Esophagus (tissue), 2 donors: ENCODE results near the gene SEPTIN1. TPM values are rescaled to one million over a fixed set of nuclear protein-coding genes. Genes with fewer than 3 reads are reported as not detected.

Experiments
- H3K27ac ChIP-seq, 2 donors: one replicate each; pipeline ENCODE4 v1.5.1; 2013; ENCODE audit warnings: low read depth in 2 of 2, mild to moderate bottlenecking in 2 of 2, inconsistent platforms in 1 of 2, low read length in 1 of 2, moderate library complexity in 1 of 2
- H3K27me3 ChIP-seq, 2 donors: one replicate each; pipeline ENCODE4 v1.6.1; 2013; ENCODE audit warnings: low read length in 2 of 2, control low read depth in 1 of 2, mild to moderate bottlenecking in 1 of 2; ENCODE audit not compliant: insufficient read depth in 2 of 2, control insufficient read depth in 1 of 2
- H3K36me3 ChIP-seq, 2 donors: one replicate each; pipeline ENCODE4 v1.6.1; 2013; ENCODE audit warnings: low read length in 1 of 2; ENCODE audit not compliant: control insufficient read depth in 2 of 2, insufficient read depth in 2 of 2
- H3K4me1 ChIP-seq, 2 donors: one replicate each; pipeline ENCODE4 v1.6.1; 2013; ENCODE audit warnings: low read length in 1 of 2; ENCODE audit not compliant: control insufficient read depth in 2 of 2, insufficient read depth in 2 of 2
- H3K4me3 ChIP-seq, 2 donors: one replicate each; pipeline ENCODE4 v1.5.1; 2013; ENCODE audit warnings: low read length in 2 of 2, mild to moderate bottlenecking in 2 of 2, low read depth in 1 of 2, moderate library complexity in 1 of 2
- H3K9me3 ChIP-seq, 2 donors: one replicate each; pipeline ENCODE4 v1.6.1; 2013; ENCODE audit warnings: mild to moderate bottlenecking in 2 of 2, low read depth in 1 of 2, low read length in 1 of 2, moderate library complexity in 1 of 2; ENCODE audit not compliant: control insufficient read depth in 2 of 2, insufficient read depth in 1 of 2
- WGBS, 2 donors: extraction: QIAGEN DNeasy Blood & Tissue Kit; methylation state at CpG; one replicate each; pipeline ENCODE4 v1.1.7; 2013; 5-methylcytosine and 5-hydroxymethylcytosine counted together
- polyA plus RNA-seq, 2 donors: library from polyadenylated mRNA; stranded (reverse); fragments of 200-250 nt; gene quantifications; one replicate each; pipeline ENCODE4 v1.2.3, GENCODE V29; 2013
- donor health status: healthy with polysubstance abuse.
- donor health status: Bipolar disorder and iron deficiency.

The SEPTIN1 gene, protein sequence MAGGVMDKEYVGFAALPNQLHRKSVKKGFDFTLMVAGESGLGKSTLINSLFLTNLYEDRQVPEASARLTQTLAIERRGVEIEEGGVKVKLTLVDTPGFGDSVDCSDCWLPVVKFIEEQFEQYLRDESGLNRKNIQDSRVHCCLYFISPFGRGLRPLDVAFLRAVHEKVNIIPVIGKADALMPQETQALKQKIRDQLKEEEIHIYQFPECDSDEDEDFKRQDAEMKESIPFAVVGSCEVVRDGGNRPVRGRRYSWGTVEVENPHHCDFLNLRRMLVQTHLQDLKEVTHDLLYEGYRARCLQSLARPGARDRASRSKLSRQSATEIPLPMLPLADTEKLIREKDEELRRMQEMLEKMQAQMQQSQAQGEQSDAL
- 1 to 10 TPM; 3.5 to 6.8 TPM for polyA plus RNA-seq

DNA sequence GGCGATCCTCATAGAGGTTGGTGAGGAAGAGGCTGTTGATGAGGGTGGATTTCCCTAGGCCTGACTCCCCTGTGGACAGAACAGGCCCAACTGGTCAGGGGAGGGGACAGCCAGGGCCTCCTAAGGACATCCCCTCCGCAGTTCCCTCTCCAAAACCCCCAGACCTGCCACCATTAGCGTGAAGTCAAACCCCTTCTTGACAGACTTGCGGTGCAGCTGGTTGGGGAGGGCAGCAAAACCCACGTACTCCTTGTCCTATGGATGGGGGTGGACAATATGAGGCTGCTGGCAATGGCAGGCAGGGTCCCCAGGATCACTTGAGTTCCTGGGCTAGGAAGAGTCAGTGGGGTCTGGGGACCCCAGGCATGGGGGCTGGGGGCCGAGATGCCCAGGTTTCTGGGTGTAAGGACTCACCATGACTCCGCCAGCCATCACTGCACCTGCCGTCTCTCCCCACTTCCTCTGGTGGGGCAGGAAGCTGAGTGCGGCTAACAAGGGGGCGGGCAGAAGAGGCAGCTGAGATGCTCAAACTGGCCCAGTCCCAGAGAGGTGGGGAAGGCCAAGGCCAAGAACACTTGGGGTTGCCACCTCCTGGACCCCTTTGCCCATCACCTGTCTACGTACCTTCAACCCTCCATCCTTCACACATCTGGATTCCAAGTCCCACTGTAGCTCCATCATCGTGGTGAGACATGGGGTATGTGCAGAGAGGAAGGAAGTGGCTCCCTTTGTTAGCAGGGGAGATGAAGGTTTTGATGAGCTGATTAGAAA is at the start of gene SEPTIN1:
SEPTIN1 (minus strand) TSS at position 451 of the 771 bp plus-strand sequence; CDS start at position 432, 19 bp downstream.
- H3K9me3 ChIP-seq: no peaks in the 10 kb centered on the region
- peak within 1 kb of the TSS in 1 of 2 donors; percentile 8 for H3K4me3 ChIP-seq
- peak within 1 kb of the TSS; percentile 15 to 38 for H3K27ac ChIP-seq

DNA sequence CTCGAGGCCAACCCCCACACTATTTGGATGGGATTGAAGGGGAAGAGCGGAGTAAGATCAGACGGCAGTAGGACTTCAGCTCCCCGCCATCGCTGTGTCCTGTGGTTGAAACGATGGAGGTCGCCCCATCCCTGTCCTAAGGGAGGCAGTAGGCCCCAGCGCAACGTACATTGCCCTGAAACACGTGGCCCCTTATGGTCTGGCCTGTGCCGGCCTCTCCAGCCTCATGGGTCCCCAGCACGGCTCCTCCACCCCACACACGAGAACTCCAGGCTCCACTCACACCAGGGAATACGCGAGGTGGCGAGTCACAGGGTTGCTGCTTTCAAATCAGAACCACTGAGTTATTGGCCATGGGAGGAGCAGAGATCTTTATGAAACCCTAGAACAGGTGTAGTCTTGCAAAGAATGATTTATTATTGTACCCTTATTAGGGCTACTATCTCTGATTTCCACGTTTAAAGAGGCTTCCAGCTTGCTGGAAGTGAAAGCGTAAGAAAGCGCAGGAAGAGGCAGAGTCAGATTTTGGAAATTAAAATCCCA is 48.1 kb upstream of the SEPTIN1 start:
- Histone ChIP-seq H3K27ac (peak overlapping the region; percentile 24 to 79), H3K9me3 (no peaks in the 10 kb centered on the region), H3K4me1 (peaks cover 0 to 14% of the 10 kb centered on the region in 2 donors), H3K36me3 (no peaks in the 10 kb centered on the region), H3K4me3 (no peak overlapping the region), H3K27me3 (no peaks in the 10 kb centered on the region)
- 53 to 59% methylated on average over 19 of the region's 19 CpGs for WGBS, 2 donors

More for the DNA sequence above, at the start of gene SEPTIN1:
- no peaks in the 10 kb centered on the region for H3K36me3 ChIP-seq
- no peaks in the 10 kb centered on the region for H3K27me3 ChIP-seq
- H3K4me1 ChIP-seq: peaks cover 4 to 6% of the 10 kb centered on the region in 2 donors
- 45 to 58% methylated on average over 12 of the region's 12 CpGs for WGBS, 2 donors

DNA sequence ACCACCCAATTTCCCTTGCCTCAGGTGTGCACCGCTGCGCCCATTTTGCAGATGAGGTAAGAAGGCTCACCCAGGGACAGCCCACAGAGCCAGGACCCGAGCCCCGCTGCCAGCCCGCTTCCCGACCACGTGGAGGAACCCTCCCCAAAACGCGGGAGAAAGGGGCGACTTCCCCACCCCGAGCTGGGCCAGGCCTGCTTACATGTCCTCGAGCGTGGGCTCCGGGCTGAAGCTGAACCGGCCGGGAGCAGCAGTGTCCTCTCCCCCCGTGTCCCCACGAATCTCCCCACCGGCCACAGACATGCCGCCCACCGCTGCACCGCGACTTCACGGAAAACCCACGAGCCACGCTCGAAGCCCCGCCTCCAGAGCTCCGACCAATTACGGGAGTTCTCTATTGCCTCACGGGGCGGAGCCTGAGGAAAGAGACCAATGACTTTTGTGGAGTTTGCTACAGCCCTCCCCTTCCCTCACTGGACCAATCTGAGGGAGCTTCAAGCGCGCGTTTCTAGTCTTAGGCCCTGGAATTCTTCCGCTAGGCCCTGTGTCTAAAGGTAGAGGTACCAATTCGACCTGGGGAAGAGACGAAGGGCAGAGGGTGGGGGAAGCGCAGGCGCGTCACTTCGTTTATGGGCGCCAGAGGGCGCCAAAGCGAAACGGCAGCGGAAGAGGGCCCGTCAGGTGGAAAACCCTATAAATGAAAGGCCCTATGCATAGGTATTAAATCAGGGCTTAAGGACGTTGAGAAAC is 47.5 kb upstream of the SEPTIN1 start, which contains the start of gene DCTPP1:
DCTPP1 (minus strand) TSS at position 353 of the 750 bp plus-strand sequence; CDS start at position 303, 50 bp downstream.
- no peaks in the 10 kb centered on the region for H3K27me3 ChIP-seq
- no peaks in the 10 kb centered on the region for H3K9me3 ChIP-seq
- no peaks in the 10 kb centered on the region for H3K36me3 ChIP-seq
- peak within 1 kb of the TSS; percentile 68 to 79 for H3K4me3 ChIP-seq
- WGBS, 2 donors: 0 to 1% methylated on average over 49 of the region's 49 CpGs
- H3K27ac ChIP-seq: peak within 1 kb of the TSS; percentile 63 to 89
- peaks cover 0 to 14% of the 10 kb centered on the region in 2 donors for H3K4me1 ChIP-seq

- H3K9me3 ChIP-seq: no peaks in the 10 kb centered on the region
- H3K27me3 ChIP-seq: no peaks in the 10 kb centered on the region
- peaks cover 0 to 14% of the 10 kb centered on the region in 2 donors for H3K4me1 ChIP-seq
- H3K36me3 ChIP-seq: peaks cover 0 to 4% of the 10 kb centered on the region in 2 donors
- peak overlapping the region; percentile 68 to 79 for H3K4me3 ChIP-seq
- WGBS, 2 donors: 2 to 3% methylated on average over 11 of the region's 11 CpGs
- peak overlapping the region; percentile 63 to 89 for H3K27ac ChIP-seq
Measured at GRCh38 chr16:30429418-30429677, 47.0 kb upstream of the SEPTIN1 start.

- H3K4me1 ChIP-seq: peaks cover 0 to 14% of the 10 kb centered on the region in 2 donors
- H3K4me3 ChIP-seq: no peak overlapping the region
- H3K27me3 ChIP-seq: no peaks in the 10 kb centered on the region
- peaks cover 0 to 11% of the 10 kb centered on the region in 2 donors for H3K36me3 ChIP-seq
- H3K9me3 ChIP-seq: no peaks in the 10 kb centered on the region
- WGBS, 2 donors: 91 to 93% methylated on average over 4 of the region's 4 CpGs
- no peak overlapping the region for H3K27ac ChIP-seq
Measured at GRCh38 chr16:30428055-30428454, 45.7 kb upstream of the SEPTIN1 start.

DNA sequence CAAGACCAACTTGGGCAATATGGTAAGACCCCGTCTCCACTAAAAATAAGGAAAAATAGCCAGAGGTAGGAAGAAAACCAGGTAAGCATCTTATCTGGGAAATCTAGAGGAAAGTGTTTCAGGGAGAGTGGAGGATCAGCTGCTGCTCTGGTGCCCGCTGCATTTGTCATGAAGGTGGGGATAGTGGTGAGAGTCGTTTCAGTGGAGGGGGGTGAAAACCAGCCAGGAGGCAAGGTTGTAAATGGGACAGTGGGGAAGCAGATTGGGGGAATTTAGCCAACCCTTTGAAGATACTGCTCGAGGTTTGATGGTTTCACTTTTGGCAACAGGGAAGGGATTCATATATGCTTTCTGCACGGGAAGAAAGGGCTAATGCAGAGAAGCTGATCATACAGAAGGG is 38.6 kb upstream of the SEPTIN1 start:
- WGBS, 2 donors: 66 to 73% methylated on average over 5 of the region's 5 CpGs
- H3K36me3 ChIP-seq: peaks cover 2 to 13% of the 10 kb centered on the region in 2 donors
- no peak overlapping the region for H3K4me3 ChIP-seq
- no peaks in the 10 kb centered on the region for H3K9me3 ChIP-seq
- peaks cover 0 to 5% of the 10 kb centered on the region in 2 donors for H3K4me1 ChIP-seq
- no peak overlapping the region for H3K27ac ChIP-seq
- no peaks in the 10 kb centered on the region for H3K27me3 ChIP-seq

- H3K36me3 ChIP-seq: peaks cover 2 to 3% of the 10 kb centered on the region in 2 donors
- H3K4me3 ChIP-seq: peak overlapping the region; percentile 61 to 66
- peak overlapping the region; percentile 93 to 96 for H3K27ac ChIP-seq
- H3K9me3 ChIP-seq: no peaks in the 10 kb centered on the region
- peaks cover 0 to 5% of the 10 kb centered on the region in 2 donors for H3K4me1 ChIP-seq
- no peaks in the 10 kb centered on the region for H3K27me3 ChIP-seq
- WGBS, 2 donors: 46 to 55% methylated on average over 31 of the region's 31 CpGs
Measured at GRCh38 chr16:30418350-30419181, 36.2 kb upstream of the SEPTIN1 start.

GRCh38 chr16:30417529-30418349 is 35.4 kb upstream of the SEPTIN1 start:
- H3K27ac ChIP-seq: peak overlapping the region; percentile 93 to 96
- H3K27me3 ChIP-seq: no peaks in the 10 kb centered on the region
- no peaks in the 10 kb centered on the region for H3K9me3 ChIP-seq
- peaks cover 0 to 5% of the 10 kb centered on the region in 2 donors for H3K4me1 ChIP-seq
- peaks cover 2 to 3% of the 10 kb centered on the region in 2 donors for H3K36me3 ChIP-seq
- 1% methylated on average over 134 to 140 of the region's 140 CpGs for WGBS, 2 donors
- peak overlapping the region; percentile 61 to 66 for H3K4me3 ChIP-seq
